SK-N-SH treated with all-trans-retinoic acid at 6 μM for 48 hours (cell line): ENCODE results near the gene ARHGAP28.

ENCODE experiments used
- ATAC-seq: fragments of 200-7000 bp; cut with Tn5 transposase; 3 replicates; pipeline ENCODE4 v1.9.1; 2020; ENCODE audit warnings: mild to moderate bottlenecking, moderate library complexity
- ARNTL ChIP-seq: fragments of 450-650 bp; formaldehyde crosslinking; IDR thresholded peaks from 2 replicates; pipeline ENCODE4 v1.5.0; 2020; ENCODE audit warnings: low read depth, mild to moderate bottlenecking, moderate library complexity, borderline replicate concordance
- BACH2 ChIP-seq: fragments of 250-450 bp; sonication (Bioruptor Pico); IDR thresholded peaks from 2 replicates; pipeline ENCODE4 v1.9.0; 2021; ENCODE audit warnings: mild to moderate bottlenecking, borderline replicate concordance
- CREB5 ChIP-seq: fragments of 250-450 bp; sonication (Bioruptor Pico); IDR thresholded peaks from 2 replicates; pipeline ENCODE4 v1.5.1; 2020; ENCODE audit warnings: low read depth, mild to moderate bottlenecking, moderate library complexity
- CSDC2 ChIP-seq: fragments of 250-450 bp; sonication (Bioruptor Pico); IDR thresholded peaks from 2 replicates; pipeline ENCODE4 v1.5.0; 2020; ENCODE audit warnings: mild to moderate bottlenecking, moderate library complexity
- ESRRG ChIP-seq: fragments of 250-450 bp; sonication (Bioruptor Pico); IDR thresholded peaks from 2 replicates; pipeline ENCODE4 v1.6.1; 2021; ENCODE audit warnings: mild to moderate bottlenecking
- GLIS3 ChIP-seq: fragments of 250-450 bp; sonication (Bioruptor Pico); IDR thresholded peaks from 2 replicates; pipeline ENCODE4 v1.5.0; 2020; ENCODE audit warnings: mild to moderate bottlenecking, moderate library complexity
- ISL1 ChIP-seq: fragments of 250-450 bp; sonication (Bioruptor Pico); IDR thresholded peaks from 2 replicates; pipeline ENCODE4 v2.1.2; 2022; ENCODE audit warnings: mild to moderate bottlenecking, moderate library complexity
- OSR1 ChIP-seq: fragments of 250-450 bp; sonication (Bioruptor Pico); IDR thresholded peaks from 2 replicates; pipeline ENCODE4 v1.8.0; 2022; ENCODE audit warnings: moderate library complexity, mild to moderate bottlenecking, inconsistent platforms
- PATZ1 ChIP-seq: fragments of 250-450 bp; sonication (Bioruptor Pico); IDR thresholded peaks from 2 replicates; pipeline ENCODE4 v1.8.0; 2020; ENCODE audit warnings: mild to moderate bottlenecking, moderate library complexity, borderline replicate concordance
- POU6F1 ChIP-seq: fragments of 250-450 bp; sonication (Bioruptor Pico); IDR thresholded peaks from 2 replicates; pipeline ENCODE4 v1.8.0; 2021; ENCODE audit warnings: low read depth, mild to moderate bottlenecking, moderate library complexity, borderline replicate concordance
- PPARA ChIP-seq: fragments of 250-450 bp; sonication (Bioruptor Pico); IDR thresholded peaks from 2 replicates; pipeline ENCODE4 v1.5.0; 2020; ENCODE audit warnings: mild to moderate bottlenecking, borderline replicate concordance
- RARB ChIP-seq: fragments of 250-450 bp; sonication (Bioruptor Pico); IDR thresholded peaks from 2 replicates; pipeline ENCODE4 v1.8.0; 2021; ENCODE audit warnings: mild to moderate bottlenecking, moderate library complexity
- SNAI2 ChIP-seq: fragments of 250-450 bp; sonication (Bioruptor Pico); IDR thresholded peaks from 2 replicates; pipeline ENCODE4 v1.5.0; 2020; ENCODE audit warnings: mild to moderate bottlenecking, moderate library complexity
- TCF4 ChIP-seq: fragments of 250-450 bp; sonication (Bioruptor Pico); IDR thresholded peaks from 2 replicates; pipeline ENCODE4 v1.8.0; 2021; ENCODE audit warnings: mild to moderate bottlenecking, moderate library complexity, borderline replicate concordance
- TOX ChIP-seq: fragments of 250-450 bp; sonication (Bioruptor Pico); IDR thresholded peaks from 2 replicates; pipeline ENCODE4 v1.8.0; 2021; ENCODE audit warnings: mild to moderate bottlenecking, moderate library complexity, borderline replicate concordance
- TSHZ2 ChIP-seq: fragments of 250-450 bp; sonication (Bioruptor Pico); IDR thresholded peaks from 2 replicates; pipeline ENCODE4 v1.5.0; 2020; ENCODE audit warnings: mild to moderate bottlenecking, moderate library complexity
- ZC3H10 ChIP-seq: fragments of 250-450 bp; sonication (Bioruptor Pico); IDR thresholded peaks from 2 replicates; pipeline ENCODE4 v1.5.1; 2021; ENCODE audit warnings: mild to moderate bottlenecking, moderate library complexity
- ZFP3 ChIP-seq: fragments of 250-450 bp; sonication (Bioruptor Pico); IDR thresholded peaks from 2 replicates; pipeline ENCODE4 v1.5.0; 2020; ENCODE audit warnings: mild to moderate bottlenecking, moderate library complexity
- ZNF565 ChIP-seq: fragments of 450-650 bp; formaldehyde crosslinking; conservative IDR thresholded peaks from 2 replicates; pipeline ENCODE4 v1.5.0; 2020; ENCODE audit warnings: low read depth, mild to moderate bottlenecking, moderate library complexity
- ZNF70 ChIP-seq: fragments of 450-650 bp; formaldehyde crosslinking; IDR thresholded peaks from 2 replicates; pipeline ENCODE4 v1.5.0; 2020; ENCODE audit warnings: mild to moderate bottlenecking, moderate library complexity
- ZNF8 ChIP-seq: fragments of 450-650 bp; formaldehyde crosslinking; IDR thresholded peaks from 2 replicates; pipeline ENCODE4 v1.5.0; 2020; ENCODE audit warnings: mild to moderate bottlenecking, moderate library complexity

Gene ARHGAP28

GRCh38 chr18:6886797-6887330, 157.3 kb downstream of the ARHGAP28 start (continued):
- TF ChIP-seq CREB5 (CRISPR knock-in tag), result no peak
- no peak for TF ChIP-seq PPARA (CRISPR knock-in tag)
- TF ChIP-seq TCF4 (CRISPR knock-in tag), result no peak
- no peak for TF ChIP-seq OSR1 (CRISPR knock-in tag)

- TF ChIP-seq POU6F1 (CRISPR knock-in tag), result no peak
- no peak for TF ChIP-seq ISL1 (CRISPR knock-in tag)
- no peak for TF ChIP-seq ZNF565 (CRISPR knock-in tag)
- TF ChIP-seq CSDC2 (CRISPR knock-in tag), result no peak
- no peak for TF ChIP-seq ZNF70
- no peak for TF ChIP-seq ZFP3 (CRISPR knock-in tag)
- TF ChIP-seq ZNF8 (CRISPR knock-in tag), result no peak
- TF ChIP-seq SNAI2, result no peak
- no peak for TF ChIP-seq TCF4 (CRISPR knock-in tag)
- TF ChIP-seq OSR1 (CRISPR knock-in tag), result no peak
- TF ChIP-seq CREB5 (CRISPR knock-in tag), result no peak
- TF ChIP-seq ZC3H10, result no peak
- TF ChIP-seq ARNTL (CRISPR knock-in tag), result no peak
- TF ChIP-seq TSHZ2 (CRISPR knock-in tag), result no peak
- no peak for TF ChIP-seq BACH2 (CRISPR knock-in tag)
- no peak for TF ChIP-seq PATZ1 (CRISPR knock-in tag)
Observed at GRCh38 chr18:6891788-6892187, 162.3 kb downstream of the ARHGAP28 start.

GRCh38 chr18:6901286-6901926, 171.9 kb downstream of the ARHGAP28 start:
- TF ChIP-seq ISL1 (CRISPR knock-in tag) (peak; percentile 43; the same call in 1 of the 2 replicates), SNAI2 (no peak)

More at GRCh38 chr18:6891788-6892187, 162.3 kb downstream of the ARHGAP28 start:
- ATAC-seq, result no peak

GRCh38 chr18:6917072-6917471, 187.6 kb downstream of the ARHGAP28 start:
- no peak for ATAC-seq
- TF ChIP-seq TOX (CRISPR knock-in tag), result no peak
- no peak for TF ChIP-seq PATZ1 (CRISPR knock-in tag)
- TF ChIP-seq ZFP3 (CRISPR knock-in tag), result no peak
- no peak for TF ChIP-seq BACH2 (CRISPR knock-in tag)
- no peak for TF ChIP-seq OSR1 (CRISPR knock-in tag)
- no peak for TF ChIP-seq ZC3H10
- no peak for TF ChIP-seq TSHZ2 (CRISPR knock-in tag)
- TF ChIP-seq PPARA (CRISPR knock-in tag), result no peak
- no peak for TF ChIP-seq RARB
- no peak for TF ChIP-seq SNAI2
- no peak for TF ChIP-seq GLIS3
- no peak for TF ChIP-seq ESRRG (CRISPR knock-in tag)

More at GRCh38 chr18:6901286-6901926, 171.9 kb downstream of the ARHGAP28 start:
- no peak for ATAC-seq
